CD4-positive, alpha-beta T cell treated with Interleukin-21 for 1 hour (primary cell): ENCODE data around the gene DMXL1.

Experiments used
- DNase-seq: peaks from one replicate; pipeline ENCODE4 v3.0.0-alpha.2; 2020

DMXL1 gene

GRCh38 chr5:119292701-119293515 lies 222.0 kb downstream of the DMXL1 start:
- no peak for DNase-seq

- DNase-seq: no peak
These were observed 222.6 kb downstream of the DMXL1 start for GRCh38 chr5:119293516-119293829.
